Heart left ventricle (tissue), 13 donors: ENCODE data around the gene KRT1.

Experiments used
- CTCF ChIP-seq, 12 donors: fragments of 200-600 bp; sonication (generic) in 4 of 12; IDR thresholded peaks; one replicate each; pipeline versions ENCODE4 v1.5.0 to v1.8.0; 2018 to 2022; ENCODE audit warnings: antibody characterized with exemption in 12 of 12, mild to moderate bottlenecking in 5 of 12
- POLR2A ChIP-seq, 2 donors: fragments of 450-650 bp; IDR thresholded peaks; one replicate each; pipeline ENCODE4 v1.6.1; 2017; ENCODE audit warnings: antibody characterized with exemption in 2 of 2, mild to moderate bottlenecking in 2 of 2, moderate library complexity in 2 of 2
- donor health status: ischemic (EF 13 %, LVEDD 7.1; RV severe dilation, severe dysfunction).
- donor health status: DM: no; HTN: yes; CAD: no.
- donor health status: DM: no; HTN: no; CAD: no.
- donor health status: ischemic (EF 25% LVEDD 6.9; RV normal size, moderate dysfunction).
- donor health status: ischemic (EF 25% LVEDD 5.7; RV mildly dilated, moderate dysfunction).
- donor health status: ischemic (EF 35%, LVEDD 5.7; RV mildly dilated, moderate dysfunction).
- donor health status: nonischemic (EF 11% LVEDD 7.7; RV severe dilation, severe dysfunction).
- donor health status: DM: yes; HTN: yes; CAD: no.
- donor health status: PGD.
- donor health status: ischemic (EF 29% LVEDD 5.4; RV normal size, mild dysfunction).
- donor health status: nonischemic (EF 23%, LVEDD 6.1; RV moderate dilation, normal function).

GRCh38 chr12:52644078-52644415, 36.2 kb downstream of the KRT1 start:
- TF ChIP-seq CTCF (IDR thresholded peaks at IDR 0.05) (no peak), POLR2A (IDR thresholded peaks at IDR 0.05) (no peak)
